ENCODE data around the gene TAS2R46.

The TAS2R46 gene

GRCh38 chr12:11016937-11017336, 45.2 kb downstream of the TAS2R46 start:
- DNase-seq (ENCODE audit: low spot score), result no peak
- in situ Hi-C loops (cut with MboI; ENCODE audit: low pct_unique_long_range_greater_than_20kb, low sequenced_read_pairs, unreplicated experiment), result no loop called here
- TF ChIP-seq, protein P1, sequence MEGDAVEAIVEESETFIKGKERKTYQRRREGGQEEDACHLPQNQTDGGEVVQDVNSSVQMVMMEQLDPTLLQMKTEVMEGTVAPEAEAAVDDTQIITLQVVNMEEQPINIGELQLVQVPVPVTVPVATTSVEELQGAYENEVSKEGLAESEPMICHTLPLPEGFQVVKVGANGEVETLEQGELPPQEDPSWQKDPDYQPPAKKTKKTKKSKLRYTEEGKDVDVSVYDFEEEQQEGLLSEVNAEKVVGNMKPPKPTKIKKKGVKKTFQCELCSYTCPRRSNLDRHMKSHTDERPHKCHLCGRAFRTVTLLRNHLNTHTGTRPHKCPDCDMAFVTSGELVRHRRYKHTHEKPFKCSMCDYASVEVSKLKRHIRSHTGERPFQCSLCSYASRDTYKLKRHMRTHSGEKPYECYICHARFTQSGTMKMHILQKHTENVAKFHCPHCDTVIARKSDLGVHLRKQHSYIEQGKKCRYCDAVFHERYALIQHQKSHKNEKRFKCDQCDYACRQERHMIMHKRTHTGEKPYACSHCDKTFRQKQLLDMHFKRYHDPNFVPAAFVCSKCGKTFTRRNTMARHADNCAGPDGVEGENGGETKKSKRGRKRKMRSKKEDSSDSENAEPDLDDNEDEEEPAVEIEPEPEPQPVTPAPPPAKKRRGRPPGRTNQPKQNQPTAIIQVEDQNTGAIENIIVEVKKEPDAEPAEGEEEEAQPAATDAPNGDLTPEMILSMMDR (IDR thresholded peaks at IDR 0.05; ENCODE audit: extremely low read depth, insufficient read depth, missing control alignments), result no peak

DNA sequence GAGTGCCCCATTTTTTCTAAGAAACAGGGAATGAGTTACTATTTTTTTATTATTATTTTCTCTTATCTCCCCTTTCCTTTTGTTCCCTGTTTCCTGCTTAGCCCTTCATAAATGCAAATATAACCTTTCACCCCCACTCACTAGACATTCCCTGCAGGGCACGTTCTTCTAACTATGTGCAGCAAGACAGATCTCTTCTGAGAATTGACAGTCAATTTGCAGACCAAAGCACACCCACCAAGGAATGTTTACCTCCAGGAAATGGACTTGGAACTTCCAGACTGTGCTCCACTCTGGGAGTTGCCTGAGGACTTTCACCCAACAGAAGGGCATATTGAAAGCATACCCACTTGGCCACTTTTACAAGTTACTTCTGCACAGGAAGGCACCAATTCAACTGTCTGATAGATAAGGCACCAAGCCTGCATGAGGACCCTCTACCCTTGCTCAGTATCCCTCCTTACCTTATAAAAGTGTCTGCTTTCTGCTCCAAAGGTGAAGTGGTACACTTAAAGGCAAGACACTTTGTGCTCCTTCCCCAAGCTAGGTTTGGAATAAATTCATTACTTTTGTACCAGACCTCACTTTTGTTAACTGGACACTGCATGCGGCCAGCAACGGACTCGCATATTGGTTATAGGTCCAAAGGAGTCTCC, 46.2 kb downstream of the TAS2R46 start:
- TF ChIP-seq, protein P1 (IDR thresholded peaks at IDR 0.05; ENCODE audit: extremely low read depth, insufficient read depth, missing control alignments), result no peak
- DNase-seq (ENCODE audit: low spot score), result no peak
- in situ Hi-C loops (cut with MboI; ENCODE audit: low pct_unique_long_range_greater_than_20kb, low sequenced_read_pairs, unreplicated experiment), result no loop called here

GRCh38 chr12:11014234-11014633, 47.9 kb downstream of the TAS2R46 start:
- no peak for DNase-seq (ENCODE audit: low spot score)
- TF ChIP-seq, protein P1 (IDR thresholded peaks at IDR 0.05; ENCODE audit: extremely low read depth, insufficient read depth, missing control alignments), result no peak
- in situ Hi-C loops (cut with MboI; ENCODE audit: low pct_unique_long_range_greater_than_20kb, low sequenced_read_pairs, unreplicated experiment), result no loop called here

Data from GM13977 (cell line).